BLaER1 treated with 17β-estradiol and CSF1 and Interleukin-3, amounts not matched to agents 10 nM and 100 nM (cell line): Measurements from ENCODE around the gene GATB.

Source experiments
- H3K27ac ChIP-seq, 11 experiments: shearing (Covaris generic); formaldehyde crosslinking; 2 replicates each; pipeline ENCODE4 v1.8.1; 2022
- H3K27me3 ChIP-seq, 11 experiments: shearing (Covaris generic); formaldehyde crosslinking; 2 replicates each; pipeline ENCODE4 v1.8.1; 2022
- H3K36me3 ChIP-seq, 11 experiments: shearing (Covaris generic); formaldehyde crosslinking; 2 replicates each; pipeline ENCODE4 v1.8.1; 2022
- H3K4me1 ChIP-seq, 10 experiments: shearing (Covaris generic); formaldehyde crosslinking; 2 replicates each; pipeline ENCODE4 v1.8.1; 2022
- H3K4me2 ChIP-seq, 11 experiments: shearing (Covaris generic); formaldehyde crosslinking; 2 replicates each; pipeline ENCODE4 v1.8.1; 2022
- H3K4me3 ChIP-seq, 10 experiments: shearing (Covaris generic); formaldehyde crosslinking; 2 replicates each; pipeline ENCODE4 v1.8.1; 2022
- H3K9ac ChIP-seq, 11 experiments: shearing (Covaris generic); formaldehyde crosslinking; 2 replicates each; pipeline ENCODE4 v1.8.1; 2022
- H3K9me3 ChIP-seq, 11 experiments: shearing (Covaris generic); formaldehyde crosslinking; replicated peaks in 1 of 11; 2 replicates each; pipeline ENCODE4 v1.8.1; 2022
- H4K20me1 ChIP-seq, 11 experiments: shearing (Covaris generic); formaldehyde crosslinking; 2 replicates each; pipeline ENCODE4 v1.8.1; 2022
- Cebpa-rat ChIP-seq, 11 experiments: shearing (Covaris generic); IDR thresholded peaks; 2 replicates each; pipeline ENCODE4 v1.8.1; 2022

GATB gene

GRCh38 chr4:151774324-151774723 lies 13.5 kb upstream of the GATB start:
- Histone ChIP-seq H3K4me1 (no peaks in the 10 kb centered on the region), H3K9ac (no peak overlapping the region), H3K36me3 (no peaks in the 10 kb centered on the region), H3K27ac (no peak overlapping the region), H3K9me3 (peaks cover 0 to 11% (median 0%) of the 10 kb centered on the region in 11 experiments; a peak in 5 of 22 replicates), H3K27me3 (no peaks in the 10 kb centered on the region), H4K20me1 (no peaks in the 10 kb centered on the region), H3K4me3 (no peak overlapping the region), H3K4me2 (no peak overlapping the region)
- no peak for TF ChIP-seq Cebpa-rat (IDR thresholded peaks at IDR 0.05)

GRCh38 chr4:151772274-151772673 lies 11.5 kb upstream of the GATB start:
- H4K20me1 ChIP-seq = no peaks in the 10 kb centered on the region
- no peak overlapping the region for H3K27ac ChIP-seq

GRCh38 chr4:151771664-151772063 lies 10.9 kb upstream of the GATB start:
- H3K27ac ChIP-seq = no peak overlapping the region
- no peak overlapping the region for H3K9ac ChIP-seq
- no peak overlapping the region for H3K4me3 ChIP-seq
- no peak overlapping the region for H3K4me2 ChIP-seq
- no peak for TF ChIP-seq Cebpa-rat (IDR thresholded peaks at IDR 0.05)
- no peaks in the 10 kb centered on the region for H3K36me3 ChIP-seq
- peaks cover 0 to 11% (median 0%) of the 10 kb centered on the region in 11 experiments; a peak in 5 of 22 replicates for H3K9me3 ChIP-seq
- H3K4me1 ChIP-seq = 0 out of 20 replicates have a peak, but pooled peaks cover 0 to 10% (median 0%) of the 10 kb centered on the region in 10 experiments
- H3K27me3 ChIP-seq = no peaks in the 10 kb centered on the region
- no peaks in the 10 kb centered on the region for H4K20me1 ChIP-seq

More at GRCh38 chr4:151772274-151772673, 11.5 kb upstream of the GATB start:
- Histone ChIP-seq H3K9me3 (peaks cover 0 to 11% (median 0%) of the 10 kb centered on the region in 11 experiments; a peak in 5 of 22 replicates), H3K27me3 (no peaks in the 10 kb centered on the region), H3K4me1 (0 out of 20 replicates have a peak, but pooled peaks cover 0 to 10% (median 0%) of the 10 kb centered on the region in 10 experiments), H3K4me2 (no peak overlapping the region), H3K36me3 (no peaks in the 10 kb centered on the region), H3K9ac (no peak overlapping the region), H3K4me3 (no peak overlapping the region)
- no peak for TF ChIP-seq Cebpa-rat (IDR thresholded peaks at IDR 0.05)

GRCh38 chr4:151770154-151770553 lies 9.3 kb upstream of the GATB start:
- Histone ChIP-seq H3K27me3 (no peaks in the 10 kb centered on the region), H3K4me3 (no peak overlapping the region), H3K4me1 (0 out of 20 replicates have a peak, but pooled peaks cover 0 to 10% (median 0%) of the 10 kb centered on the region in 10 experiments), H3K36me3 (no peaks in the 10 kb centered on the region), H3K9ac (no peak overlapping the region), H3K9me3 (peaks cover 0 to 11% (median 0%) of the 10 kb centered on the region in 11 experiments; a peak in 5 of 22 replicates), H4K20me1 (no peaks in the 10 kb centered on the region), H3K4me2 (no peak overlapping the region), H3K27ac (no peak overlapping the region)
- no peak for TF ChIP-seq Cebpa-rat (IDR thresholded peaks at IDR 0.05)

DNA sequence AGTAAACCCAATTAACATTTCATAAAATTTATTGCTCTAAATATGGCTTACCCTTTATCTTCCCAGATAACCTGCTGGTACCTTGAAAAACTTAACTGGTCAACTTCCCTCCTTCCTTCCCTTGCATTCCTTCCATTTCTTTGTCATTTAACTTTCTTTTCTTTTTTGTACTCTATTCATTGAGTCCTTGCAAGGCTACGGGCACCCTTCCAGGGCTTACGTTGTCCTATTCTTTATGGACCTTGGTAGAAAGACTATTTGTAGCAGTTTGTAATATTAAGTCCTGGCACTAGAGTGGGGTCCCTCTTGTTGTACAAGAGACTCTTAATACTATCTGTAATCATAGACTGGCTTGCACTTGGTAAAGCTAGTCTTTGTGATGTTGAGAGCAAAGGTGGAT lies 8.0 kb upstream of the GATB start:
- H3K4me3 ChIP-seq = no peak overlapping the region
- H3K9me3 ChIP-seq = no peaks in the 10 kb centered on the region
- H3K4me2 ChIP-seq = no peak overlapping the region
- no peaks in the 10 kb centered on the region for H3K36me3 ChIP-seq
- H4K20me1 ChIP-seq = no peaks in the 10 kb centered on the region
- no peaks in the 10 kb centered on the region for H3K27me3 ChIP-seq
- no peak overlapping the region for H3K27ac ChIP-seq
- H3K4me1 ChIP-seq = 0 out of 20 replicates have a peak, but pooled peaks cover 0 to 10% (median 0%) of the 10 kb centered on the region in 10 experiments
- no peak for TF ChIP-seq Cebpa-rat (IDR thresholded peaks at IDR 0.05)
- H3K9ac ChIP-seq = no peak overlapping the region

DNA sequence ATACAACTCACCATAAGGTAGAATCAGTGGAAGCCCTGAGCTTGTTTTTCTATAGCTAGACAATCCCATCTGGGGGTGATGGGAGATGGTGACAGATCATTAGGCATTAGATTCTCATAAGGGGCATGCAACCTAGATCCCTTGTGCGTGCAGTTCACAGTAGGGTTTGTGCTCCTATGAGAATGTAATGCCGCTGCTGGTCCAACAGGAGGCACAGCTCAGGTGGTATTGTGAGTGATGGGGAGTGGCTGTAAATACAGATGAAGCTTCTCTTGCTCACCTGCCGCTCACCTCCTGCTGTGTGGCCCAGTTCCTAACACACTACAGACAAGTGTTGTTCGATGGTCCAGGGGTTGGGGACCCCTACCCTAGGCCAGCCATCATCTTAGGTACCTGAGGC lies 5.9 kb upstream of the GATB start:
- Histone ChIP-seq H3K4me3 (no peak overlapping the region), H3K27ac (no peak overlapping the region), H4K20me1 (no peaks in the 10 kb centered on the region), H3K4me1 (0 out of 20 replicates have a peak, but pooled peaks cover 0 to 10% (median 0%) of the 10 kb centered on the region in 10 experiments), H3K9ac (no peak overlapping the region), H3K4me2 (no peak overlapping the region), H3K36me3 (no peaks in the 10 kb centered on the region), H3K27me3 (no peaks in the 10 kb centered on the region), H3K9me3 (no peaks in the 10 kb centered on the region)
- no peak for TF ChIP-seq Cebpa-rat (IDR thresholded peaks at IDR 0.05)

- peak overlapping the region; percentile 71 to 94 (median 85) for H3K4me3 ChIP-seq
- peaks cover 16 to 37% (median 32%) of the 10 kb centered on the region in 11 experiments for H3K36me3 ChIP-seq
- no peak for TF ChIP-seq Cebpa-rat (IDR thresholded peaks at IDR 0.05)
- no peaks in the 10 kb centered on the region for H3K9me3 ChIP-seq
- H3K27me3 ChIP-seq = no peaks in the 10 kb centered on the region
- H3K4me2 ChIP-seq = peak overlapping the region; percentile 75 to 97 (median 89)
- peak overlapping the region; percentile 82 to 94 (median 85); a peak in 21 of 22 replicates for H3K27ac ChIP-seq
- peak overlapping the region; percentile 82 to 95 (median 89) for H3K9ac ChIP-seq
- no peaks in the 10 kb centered on the region for H4K20me1 ChIP-seq
- peaks cover 8 to 17% (median 12%) of the 10 kb centered on the region in 10 experiments; a peak in 19 of 20 replicates for H3K4me1 ChIP-seq
These were observed 805 bp downstream of the GATB start for GRCh38 chr4:151760002-151760401.

DNA sequence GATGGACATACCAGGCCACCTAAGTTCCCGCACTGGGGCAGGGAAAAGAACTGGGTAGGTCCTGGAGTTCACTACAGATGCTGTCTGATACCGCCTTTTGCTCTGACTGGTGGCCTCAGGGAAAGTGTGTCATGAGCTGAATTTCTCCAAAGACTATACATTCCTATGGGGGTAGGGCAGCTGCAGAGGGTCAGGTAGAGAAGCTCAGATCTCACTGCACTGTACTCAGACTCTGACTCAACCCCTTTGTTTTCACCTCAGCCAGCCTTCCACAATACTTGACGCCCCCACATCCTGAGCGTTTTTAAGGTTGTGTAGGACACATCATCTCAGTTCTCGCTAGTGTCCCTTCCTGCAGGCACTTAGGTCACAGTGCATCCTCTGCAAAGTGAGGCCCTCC lies 7.8 kb downstream of the GATB start:
- Histone ChIP-seq H3K9me3 (no peaks in the 10 kb centered on the region), H3K4me3 (no peak overlapping the region), H4K20me1 (no peaks in the 10 kb centered on the region), H3K36me3 (peaks cover 24 to 87% (median 52%) of the 10 kb centered on the region in 11 experiments), H3K4me2 (no peak overlapping the region), H3K9ac (no peak overlapping the region), H3K4me1 (no peaks in the 10 kb centered on the region), H3K27me3 (no peaks in the 10 kb centered on the region), H3K27ac (no peak overlapping the region)
- no peak for TF ChIP-seq Cebpa-rat (IDR thresholded peaks at IDR 0.05)

- Histone ChIP-seq H3K4me1 (peaks cover 0 to 10% (median 3%) of the 10 kb centered on the region in 10 experiments; a peak in 8 of 20 replicates), H4K20me1 (no peaks in the 10 kb centered on the region; a peak in 1 of 22 replicates), H3K27ac (no peak overlapping the region), H3K9ac (no peak overlapping the region), H3K4me2 (no peak overlapping the region), H3K4me3 (no peak overlapping the region), H3K36me3 (peaks cover 9 to 83% (median 27%) of the 10 kb centered on the region in 11 experiments; a peak in 19 of 22 replicates), H3K9me3 (no peaks in the 10 kb centered on the region), H3K27me3 (no peaks in the 10 kb centered on the region)
- no peak for TF ChIP-seq Cebpa-rat (IDR thresholded peaks at IDR 0.05)
These were observed 10.7 kb downstream of the GATB start for GRCh38 chr4:151750156-151750555.
